SU-DHL-6 (cell line): ENCODE data around the gene TBC1D16.

Source experiments
- EZH2phosphoT487 ChIP-seq: fragments of 200-600 bp; sonication (generic), shearing (Covaris generic); conservative IDR thresholded peaks from 2 replicates; pipeline ENCODE4 v1.6.1; 2018; ENCODE audit warnings: mild to moderate bottlenecking, antibody characterized with exemption, low read length, moderate library complexity, mixed read lengths
- TF ChIP-seq, protein P1 (sequence below): fragments of 200-600 bp; sonication (generic); IDR thresholded peaks from one replicate; pipeline ENCODE4 v1.5.1; 2017; ENCODE audit warnings: antibody characterized with exemption, mild to moderate bottlenecking, low read length, moderate library complexity; ENCODE audit not compliant: insufficient read depth, poor library complexity, severe bottlenecking

DNA sequence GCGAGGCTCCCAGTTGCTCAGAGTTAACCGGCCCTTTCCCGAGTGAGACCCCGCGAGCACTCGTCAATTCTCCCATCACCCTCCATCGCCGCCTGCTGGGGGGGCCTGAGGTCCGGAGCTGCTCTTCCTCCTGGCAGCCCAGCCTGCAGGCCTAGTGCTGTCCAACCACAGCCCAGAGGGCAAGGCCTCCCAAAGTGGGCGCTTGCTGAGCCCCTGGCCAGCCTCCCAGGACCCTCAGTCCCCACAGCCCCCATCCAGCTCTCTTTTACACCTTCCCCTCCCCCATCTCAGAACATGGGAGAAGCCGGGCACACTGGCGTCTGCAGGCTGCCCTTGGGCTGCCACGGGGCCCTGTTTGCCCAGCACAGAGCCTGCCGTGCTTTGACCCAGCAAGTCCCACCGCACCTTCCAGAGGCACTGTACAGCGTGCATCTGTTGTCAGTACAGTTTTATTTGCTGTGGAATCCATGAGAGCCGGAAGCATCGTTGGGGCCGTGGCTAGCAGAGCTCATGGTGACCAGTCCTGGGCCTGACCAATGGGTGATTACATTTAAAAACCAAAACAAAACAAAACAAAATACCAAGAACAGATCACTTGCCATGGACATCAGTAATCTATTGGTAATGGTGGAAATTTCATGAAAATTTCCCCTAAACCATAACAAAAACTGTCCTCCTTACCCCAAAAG, 100.3 kb downstream of the TBC1D16 start:
- TF ChIP-seq, protein P1, sequence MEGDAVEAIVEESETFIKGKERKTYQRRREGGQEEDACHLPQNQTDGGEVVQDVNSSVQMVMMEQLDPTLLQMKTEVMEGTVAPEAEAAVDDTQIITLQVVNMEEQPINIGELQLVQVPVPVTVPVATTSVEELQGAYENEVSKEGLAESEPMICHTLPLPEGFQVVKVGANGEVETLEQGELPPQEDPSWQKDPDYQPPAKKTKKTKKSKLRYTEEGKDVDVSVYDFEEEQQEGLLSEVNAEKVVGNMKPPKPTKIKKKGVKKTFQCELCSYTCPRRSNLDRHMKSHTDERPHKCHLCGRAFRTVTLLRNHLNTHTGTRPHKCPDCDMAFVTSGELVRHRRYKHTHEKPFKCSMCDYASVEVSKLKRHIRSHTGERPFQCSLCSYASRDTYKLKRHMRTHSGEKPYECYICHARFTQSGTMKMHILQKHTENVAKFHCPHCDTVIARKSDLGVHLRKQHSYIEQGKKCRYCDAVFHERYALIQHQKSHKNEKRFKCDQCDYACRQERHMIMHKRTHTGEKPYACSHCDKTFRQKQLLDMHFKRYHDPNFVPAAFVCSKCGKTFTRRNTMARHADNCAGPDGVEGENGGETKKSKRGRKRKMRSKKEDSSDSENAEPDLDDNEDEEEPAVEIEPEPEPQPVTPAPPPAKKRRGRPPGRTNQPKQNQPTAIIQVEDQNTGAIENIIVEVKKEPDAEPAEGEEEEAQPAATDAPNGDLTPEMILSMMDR, result no peak
- TF ChIP-seq EZH2phosphoT487, result no peak
